ENCODE measurements around the gene OSBPL8.

OSBPL8 gene

DNA sequence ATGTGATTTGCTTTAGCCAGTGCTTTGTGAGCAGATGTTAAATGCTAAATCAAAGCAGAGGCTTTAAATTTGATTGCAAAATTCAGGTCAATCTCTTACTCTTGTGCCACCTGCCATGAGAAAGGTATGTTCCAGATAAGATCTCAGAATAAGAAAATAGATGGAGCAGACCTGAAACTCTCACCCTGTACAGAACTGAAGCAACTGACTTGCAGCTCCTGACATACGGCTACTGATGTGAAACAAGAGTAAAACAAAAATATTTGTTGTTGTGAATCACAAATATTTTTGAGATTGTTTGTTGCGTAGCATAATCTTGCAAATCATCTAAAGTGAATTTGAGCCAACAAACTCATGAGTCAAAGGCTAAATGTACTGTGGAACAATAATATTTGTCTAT lies 3.5 kb upstream of the OSBPL8 start:
- H3K9me3 Mint-ChIP-seq: no peaks in the 10 kb centered on the region
- no peak overlapping the region for H3K4me3 Mint-ChIP-seq
- H3K27me3 Mint-ChIP-seq: no peaks in the 10 kb centered on the region
- H3K27ac Mint-ChIP-seq: no peak overlapping the region
- no peaks in the 10 kb centered on the region for H3K4me1 Mint-ChIP-seq
- no peaks in the 10 kb centered on the region for H3K36me3 Mint-ChIP-seq

DNA sequence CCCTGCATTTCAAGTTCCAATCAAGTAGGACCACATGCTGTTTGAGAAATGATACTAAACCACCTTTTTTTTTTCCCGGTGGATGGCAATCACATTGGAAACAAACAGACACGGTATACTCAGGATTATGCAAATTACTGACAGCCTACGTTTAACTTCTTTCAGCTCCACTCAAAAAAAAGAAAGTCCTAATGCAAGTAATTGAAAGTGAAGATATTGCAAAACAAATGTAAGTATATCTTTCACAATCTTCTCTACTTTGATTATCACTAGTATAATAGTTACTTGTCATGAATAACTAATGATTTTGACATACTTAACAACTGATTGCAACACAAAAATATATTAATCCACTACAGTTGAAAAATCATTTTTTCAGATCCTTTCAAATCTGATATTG lies 2.6 kb upstream of the OSBPL8 start:
- no peak overlapping the region for H3K27ac Mint-ChIP-seq
- H3K27me3 Mint-ChIP-seq: no peaks in the 10 kb centered on the region
- peaks cover 6% of the 10 kb centered on the region for H3K4me1 Mint-ChIP-seq
- no peak overlapping the region for H3K4me3 Mint-ChIP-seq
- no peaks in the 10 kb centered on the region for H3K36me3 Mint-ChIP-seq
- no peaks in the 10 kb centered on the region for H3K9me3 Mint-ChIP-seq

DNA sequence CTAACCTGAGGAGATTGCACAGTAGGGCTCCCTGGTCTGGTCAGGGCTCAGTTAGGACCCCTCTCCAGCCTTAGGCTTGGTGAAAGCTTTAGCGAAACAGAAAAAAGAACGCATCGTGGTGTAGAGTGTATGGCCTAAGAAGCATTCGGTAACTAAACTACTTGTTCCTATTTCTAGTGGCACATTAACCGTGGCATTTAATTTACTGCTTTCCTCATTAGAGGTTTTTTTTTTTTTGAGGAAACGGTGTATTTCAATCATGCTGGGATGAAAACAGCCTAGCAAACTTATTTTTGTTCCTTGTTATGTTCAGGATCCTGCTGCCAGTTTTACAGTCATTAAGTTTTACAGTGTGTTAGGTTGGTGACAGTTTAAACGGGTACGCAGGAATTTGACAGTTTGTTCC lies 518 bp upstream of the OSBPL8 start:
- Mint-ChIP-seq H3K27me3 (no peaks in the 10 kb centered on the region), H3K4me3 (peak overlapping the region; percentile 96), H3K36me3 (peaks cover 7% of the 10 kb centered on the region), H3K4me1 (peaks cover 26% of the 10 kb centered on the region), H3K9me3 (no peaks in the 10 kb centered on the region), H3K27ac (peak overlapping the region; percentile 94)

DNA sequence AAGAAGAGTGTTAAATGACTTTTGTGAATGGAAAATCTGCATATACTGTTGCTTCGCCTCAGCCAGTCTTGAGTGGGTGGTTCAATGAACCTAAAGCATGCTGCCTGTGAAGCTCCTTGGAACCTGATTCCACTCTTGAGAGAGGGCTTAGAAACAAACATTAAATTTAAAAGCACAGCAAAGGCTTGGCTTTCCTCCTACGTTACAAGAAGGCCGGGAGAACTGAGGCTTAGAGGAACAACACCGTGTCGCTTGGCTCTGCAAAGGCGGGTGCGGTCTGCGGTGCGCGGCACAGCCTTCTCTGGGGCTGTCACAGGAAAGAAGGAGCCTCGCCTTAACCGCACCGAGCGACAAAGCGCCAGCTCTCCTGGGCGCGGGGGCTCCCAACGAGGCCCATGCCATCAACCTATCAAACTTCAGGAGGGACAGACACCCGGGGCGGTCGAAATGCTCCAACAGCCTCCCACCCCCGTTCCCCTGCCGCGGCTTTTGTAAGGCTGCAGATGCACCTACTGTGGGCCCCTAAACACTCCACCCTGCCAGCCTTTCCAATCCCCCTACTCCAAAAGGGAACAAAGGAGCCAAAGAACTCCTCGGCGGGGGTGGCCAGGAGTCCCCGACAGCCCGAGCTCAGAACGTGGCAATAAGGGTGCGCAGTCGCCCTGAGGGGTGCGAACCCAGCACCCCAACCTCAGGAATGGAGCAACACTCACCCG lies 729 bp downstream of the OSBPL8 start:
- Mint-ChIP-seq H3K27me3 (no peaks in the 10 kb centered on the region), H3K4me3 (peak overlapping the region; percentile 96), H3K4me1 (peaks cover 38% of the 10 kb centered on the region), H3K27ac (peak overlapping the region; percentile 98), H3K36me3 (peaks cover 7% of the 10 kb centered on the region), H3K9me3 (no peaks in the 10 kb centered on the region)

DNA sequence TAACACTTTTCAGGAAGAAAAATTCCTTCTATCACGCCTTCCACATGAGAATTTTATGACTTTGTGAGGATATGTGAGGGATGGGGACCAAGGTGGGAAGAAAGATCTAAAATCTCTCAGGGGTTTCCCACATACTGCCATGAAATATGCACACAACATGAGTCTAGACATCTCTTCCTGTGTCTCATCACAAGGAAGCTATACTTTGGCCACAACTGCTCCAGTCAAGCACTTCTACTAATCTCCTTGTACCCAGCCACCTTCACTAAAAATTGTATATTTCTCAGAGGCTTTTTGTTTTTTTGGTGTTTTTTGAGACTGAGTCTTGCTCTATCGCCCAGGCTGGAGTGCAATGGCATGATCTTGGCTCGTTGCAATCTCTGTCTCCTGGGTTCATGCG lies 3.2 kb downstream of the OSBPL8 start:
- H3K4me1 Mint-ChIP-seq: peaks cover 57% of the 10 kb centered on the region
- no peaks in the 10 kb centered on the region for H3K9me3 Mint-ChIP-seq
- no peaks in the 10 kb centered on the region for H3K27me3 Mint-ChIP-seq
- peak overlapping the region; percentile 75 for H3K4me3 Mint-ChIP-seq
- peak overlapping the region; percentile 39 for H3K27ac Mint-ChIP-seq
- H3K36me3 Mint-ChIP-seq: peaks cover 7% of the 10 kb centered on the region

DNA sequence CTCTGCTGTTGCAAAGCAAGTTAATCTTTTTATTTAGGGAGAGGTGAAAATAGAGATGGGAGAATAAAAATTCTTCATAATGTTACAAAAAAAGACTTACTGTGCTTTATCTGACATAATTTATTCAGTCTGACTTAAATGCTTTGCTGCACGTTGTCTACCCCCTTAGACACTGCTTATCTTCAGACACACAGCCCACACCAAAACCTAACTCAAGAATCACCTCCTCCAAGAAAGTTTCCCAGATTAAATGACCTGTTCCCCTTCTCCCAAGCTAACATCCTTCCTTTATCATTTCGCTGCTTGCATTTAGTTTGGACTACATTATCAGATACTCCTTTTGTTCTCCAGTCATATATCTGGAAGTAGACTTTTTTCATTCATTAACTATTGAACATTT lies 3.8 kb downstream of the OSBPL8 start:
- Mint-ChIP-seq H3K9me3 (no peaks in the 10 kb centered on the region), H3K27me3 (no peaks in the 10 kb centered on the region), H3K27ac (peak overlapping the region; percentile 86), H3K36me3 (peaks cover 7% of the 10 kb centered on the region), H3K4me3 (peak overlapping the region; percentile 75), H3K4me1 (peaks cover 63% of the 10 kb centered on the region)

DNA sequence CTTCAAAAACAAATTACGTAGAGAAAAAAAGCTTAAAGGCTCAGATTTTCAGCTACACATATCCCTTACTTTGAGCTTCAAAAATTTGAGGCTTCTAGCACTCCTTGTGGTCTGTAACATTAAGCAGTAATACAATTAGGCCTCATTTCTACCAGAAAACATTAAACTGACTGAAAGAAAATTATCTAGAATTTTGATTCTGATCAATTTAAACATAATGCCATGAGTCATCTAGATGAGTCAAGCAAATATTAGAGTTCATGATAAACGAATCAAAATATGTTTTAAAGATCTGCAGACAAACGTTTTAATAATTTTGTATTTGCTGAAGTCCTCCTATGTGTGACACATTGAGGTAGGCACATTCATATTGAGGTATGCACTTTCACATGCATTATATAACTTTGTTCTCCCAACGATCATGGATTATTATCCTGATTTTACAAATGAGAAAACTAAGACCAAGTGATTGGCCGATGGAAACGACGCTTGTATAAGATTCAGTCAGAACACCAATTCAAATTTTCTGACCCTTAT lies 4.3 kb downstream of the OSBPL8 start:
- Mint-ChIP-seq H3K9me3 (no peaks in the 10 kb centered on the region), H3K4me1 (peaks cover 68% of the 10 kb centered on the region), H3K27ac (peak overlapping the region; percentile 86), H3K36me3 (peaks cover 7% of the 10 kb centered on the region), H3K27me3 (no peaks in the 10 kb centered on the region), H3K4me3 (peak overlapping the region; percentile 75)

DNA sequence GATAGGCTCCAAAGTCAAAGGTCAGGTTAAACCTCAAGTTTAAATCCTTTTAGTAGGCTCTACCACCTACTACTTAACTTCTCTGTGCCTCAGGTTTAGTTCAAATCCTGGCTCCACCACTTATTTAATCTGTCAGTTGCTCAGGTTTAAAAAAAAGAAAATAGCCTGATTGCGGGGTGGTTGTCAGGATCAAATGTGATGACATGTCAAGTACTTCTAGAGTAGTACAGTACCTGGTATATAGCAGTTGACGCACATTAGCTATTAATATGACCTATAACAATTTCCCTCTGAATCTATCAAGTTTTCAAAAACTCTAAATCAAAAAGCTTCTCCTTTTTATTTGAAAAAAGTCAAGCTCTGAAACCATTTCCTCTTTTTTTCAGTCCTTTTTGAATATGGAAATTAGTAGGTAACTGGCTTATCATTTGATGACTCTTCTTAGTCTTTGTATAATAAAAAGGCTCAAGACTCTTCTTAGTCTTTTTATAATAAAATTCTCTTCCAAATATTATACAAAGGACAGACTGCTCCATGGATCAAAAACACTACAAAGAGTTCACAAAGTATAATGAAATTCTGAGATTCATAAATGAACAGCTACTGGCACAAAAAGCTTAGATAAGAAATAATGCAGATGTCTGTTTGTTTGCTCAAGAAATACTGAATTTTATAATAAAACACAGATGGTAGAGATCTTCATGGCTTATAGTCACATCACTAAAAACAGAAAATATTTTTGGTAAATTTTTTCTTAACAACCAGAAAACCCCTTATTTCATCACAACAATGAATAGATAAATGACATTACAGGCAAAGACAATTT lies 5.0 kb downstream of the OSBPL8 start:
- Mint-ChIP-seq H3K9me3 (no peaks in the 10 kb centered on the region), H3K4me3 (peak overlapping the region; percentile 44), H3K36me3 (peaks cover 7% of the 10 kb centered on the region), H3K4me1 (peaks cover 75% of the 10 kb centered on the region), H3K27ac (peak overlapping the region; percentile 70), H3K27me3 (no peaks in the 10 kb centered on the region)

DNA sequence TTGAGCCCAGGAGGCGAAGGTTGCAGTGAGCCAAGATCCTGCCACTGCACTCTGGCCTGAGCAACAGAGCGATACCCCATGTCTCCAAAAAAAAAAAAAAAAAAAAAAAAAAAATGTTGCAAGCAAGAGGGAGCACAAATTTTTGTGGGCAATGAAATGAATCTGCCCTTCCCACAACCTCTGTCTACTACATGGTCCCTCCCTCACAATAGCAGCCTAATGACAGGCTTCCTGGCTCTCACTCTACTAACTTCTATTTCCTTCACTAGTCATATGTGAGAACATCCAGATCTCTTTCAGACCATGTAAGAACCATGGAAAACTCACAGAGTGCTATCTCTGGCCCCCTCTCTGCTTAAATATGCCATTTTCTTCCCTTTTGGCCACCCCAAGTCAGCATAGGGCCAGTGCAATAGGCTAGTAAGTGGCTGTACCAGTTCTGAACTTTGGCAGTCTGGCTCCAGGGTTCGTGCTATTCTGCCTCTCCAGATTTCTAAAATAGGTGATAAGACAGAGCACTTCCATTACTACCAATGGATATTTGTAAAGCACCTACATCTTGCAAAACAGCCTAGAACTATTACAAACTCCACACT lies 7.1 kb downstream of the OSBPL8 start:
- no peak overlapping the region for H3K4me3 Mint-ChIP-seq

DNA sequence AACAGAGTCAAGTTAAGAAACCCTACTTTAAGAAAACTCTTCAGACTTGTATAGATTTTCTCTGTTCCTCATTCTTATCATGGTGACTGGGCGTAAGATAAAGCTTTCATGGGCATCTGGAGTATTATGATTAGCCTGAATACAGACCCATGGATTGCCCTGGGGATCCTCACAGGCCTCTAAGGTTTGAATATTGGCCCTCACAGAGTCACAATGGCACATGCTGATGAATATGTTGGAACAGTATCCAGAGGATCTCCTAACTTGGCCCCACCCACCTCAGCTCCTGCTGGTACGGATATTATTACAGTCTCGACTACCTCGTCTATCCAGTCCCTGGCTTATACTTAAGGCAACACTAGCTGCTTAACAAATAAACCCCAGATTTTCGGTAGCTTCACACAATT lies 8.1 kb downstream of the OSBPL8 start:
- Mint-ChIP-seq H3K4me3 (no peak overlapping the region), H3K27me3 (no peaks in the 10 kb centered on the region), H3K4me1 (peaks cover 94% of the 10 kb centered on the region)

More for the DNA sequence above, 7.1 kb downstream of the OSBPL8 start:
- peaks cover 13% of the 10 kb centered on the region for H3K36me3 Mint-ChIP-seq
- H3K9me3 Mint-ChIP-seq: no peaks in the 10 kb centered on the region
- H3K27ac Mint-ChIP-seq: no peak overlapping the region
- peaks cover 92% of the 10 kb centered on the region for H3K4me1 Mint-ChIP-seq
- H3K27me3 Mint-ChIP-seq: no peaks in the 10 kb centered on the region

DNA sequence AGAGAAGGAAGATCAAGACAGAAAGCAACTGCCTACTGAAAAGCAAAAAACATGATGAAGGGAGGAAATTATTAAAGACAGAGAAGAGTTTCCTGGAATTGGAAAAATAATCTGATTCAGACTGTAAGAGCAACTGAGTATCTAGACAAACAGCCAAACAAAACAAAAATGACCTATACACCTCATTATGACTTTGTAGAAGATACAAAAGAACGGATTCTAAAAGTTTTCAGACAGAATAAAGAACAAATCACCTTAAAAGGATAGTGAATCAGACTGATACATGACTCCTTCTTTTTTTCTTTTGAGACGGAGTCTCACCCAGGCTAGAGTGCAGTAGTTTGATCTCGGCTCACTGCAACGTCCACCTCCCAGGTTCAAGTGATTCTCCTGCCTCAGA lies 10.4 kb downstream of the OSBPL8 start:
- H3K9me3 Mint-ChIP-seq: no peaks in the 10 kb centered on the region

More for the DNA sequence above, 8.1 kb downstream of the OSBPL8 start:
- Mint-ChIP-seq H3K36me3 (peaks cover 13% of the 10 kb centered on the region), H3K27ac (no peak overlapping the region), H3K9me3 (no peaks in the 10 kb centered on the region)

DNA sequence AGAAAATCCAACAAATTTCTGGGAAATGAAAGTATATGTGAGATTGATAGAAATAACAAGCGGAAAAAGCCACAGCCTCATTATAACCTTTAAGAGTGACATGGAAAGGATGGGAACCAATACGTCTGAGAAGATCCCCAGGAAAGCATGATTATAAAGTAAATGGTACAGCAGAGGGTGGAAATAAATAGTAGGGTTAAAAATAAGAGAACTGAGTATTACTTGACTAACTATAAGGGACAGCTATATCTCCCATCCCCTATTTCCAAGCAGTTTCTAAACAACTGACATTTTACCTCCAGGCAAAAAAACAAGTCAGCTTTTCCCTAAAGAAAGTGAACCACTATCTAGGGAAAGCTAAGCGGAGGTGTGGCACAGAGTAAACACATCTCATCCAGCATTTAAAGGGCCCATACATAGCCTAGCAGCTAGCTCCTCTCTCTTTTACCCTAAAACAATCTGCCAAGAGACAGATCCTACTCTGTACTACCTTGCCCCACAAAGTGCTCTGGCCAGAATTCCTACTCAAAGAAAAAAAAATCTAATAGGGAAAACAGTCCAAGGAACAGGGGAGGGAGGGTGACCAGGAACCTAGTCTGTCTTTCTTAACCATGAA lies 11.2 kb downstream of the OSBPL8 start:
- Mint-ChIP-seq H3K4me3 (peak overlapping the region; percentile 38), H3K4me1 (peaks cover 91% of the 10 kb centered on the region), H3K36me3 (peaks cover 6% of the 10 kb centered on the region), H3K9me3 (no peaks in the 10 kb centered on the region), H3K27me3 (no peaks in the 10 kb centered on the region), H3K27ac (peak overlapping the region; percentile 26)

More for the DNA sequence above, 10.4 kb downstream of the OSBPL8 start:
- peaks cover 87% of the 10 kb centered on the region for H3K4me1 Mint-ChIP-seq
- H3K27me3 Mint-ChIP-seq: no peaks in the 10 kb centered on the region
- H3K36me3 Mint-ChIP-seq: peaks cover 6% of the 10 kb centered on the region
- peak overlapping the region; percentile 38 for H3K4me3 Mint-ChIP-seq
- peak overlapping the region; percentile 20 for H3K27ac Mint-ChIP-seq

DNA sequence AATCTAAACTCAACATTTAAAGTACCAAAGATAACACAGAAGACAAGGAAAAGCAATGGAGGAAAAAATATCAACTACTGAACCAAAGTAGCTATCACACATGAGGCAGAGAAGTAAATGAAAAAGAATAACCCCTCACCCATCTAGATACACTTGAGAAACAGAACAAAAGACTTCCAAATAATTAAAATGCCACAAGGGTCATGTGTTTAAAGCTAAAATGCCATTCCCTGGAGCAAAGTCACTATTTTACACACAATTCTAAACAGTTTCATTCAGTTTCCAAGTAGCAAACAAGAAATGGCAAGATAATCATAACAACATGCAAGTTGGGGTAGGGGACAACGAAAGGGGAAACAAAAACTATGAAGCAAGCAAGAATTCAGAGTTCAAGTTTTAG lies 12.0 kb downstream of the OSBPL8 start:
- H3K4me3 Mint-ChIP-seq: no peak overlapping the region

DNA sequence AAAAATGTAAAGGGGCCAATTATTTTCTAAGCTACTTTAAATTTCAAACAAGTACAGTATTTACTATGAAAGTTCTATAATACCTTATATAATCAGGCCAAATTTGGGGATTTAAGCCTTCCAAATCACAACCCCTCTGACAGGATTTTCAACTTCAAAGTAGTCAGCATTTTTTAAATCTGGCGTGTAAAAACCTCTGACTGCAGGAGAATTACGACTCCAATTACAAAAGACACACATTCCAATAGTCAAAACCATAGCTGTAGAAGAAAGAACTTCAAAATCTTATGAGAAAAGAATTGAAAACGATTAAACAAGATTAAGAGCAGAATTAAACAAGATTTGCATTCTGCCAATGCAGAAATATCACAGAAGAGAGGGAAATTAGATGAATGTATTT lies 12.7 kb downstream of the OSBPL8 start:
- Mint-ChIP-seq H3K9me3 (no peaks in the 10 kb centered on the region), H3K4me3 (no peak overlapping the region), H3K36me3 (peaks cover 6% of the 10 kb centered on the region), H3K27ac (no peak overlapping the region), H3K27me3 (no peaks in the 10 kb centered on the region), H3K4me1 (peaks cover 91% of the 10 kb centered on the region)

More for the DNA sequence above, 12.0 kb downstream of the OSBPL8 start:
- peaks cover 6% of the 10 kb centered on the region for H3K36me3 Mint-ChIP-seq
- no peaks in the 10 kb centered on the region for H3K27me3 Mint-ChIP-seq
- peaks cover 91% of the 10 kb centered on the region for H3K4me1 Mint-ChIP-seq
- H3K9me3 Mint-ChIP-seq: no peaks in the 10 kb centered on the region
- no peak overlapping the region for H3K27ac Mint-ChIP-seq

DNA sequence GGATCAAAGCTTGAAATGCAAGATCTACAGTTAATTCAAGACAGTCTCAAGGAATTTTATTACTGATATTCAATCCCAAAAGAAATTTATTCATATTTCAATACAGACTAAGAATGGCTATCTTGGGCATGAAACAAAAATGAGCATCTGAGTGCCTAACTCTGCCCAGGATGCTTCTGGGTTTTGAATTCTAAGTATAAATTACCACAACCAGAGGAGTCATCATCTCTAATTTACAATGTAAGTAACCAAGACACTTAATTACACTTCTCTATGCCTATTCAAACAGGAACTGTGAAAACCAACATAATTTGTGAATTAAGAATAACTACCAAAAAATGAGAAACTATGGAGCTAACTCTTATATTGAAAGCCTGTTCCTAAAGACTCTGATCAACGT lies 14.1 kb downstream of the OSBPL8 start:
- Mint-ChIP-seq H3K4me3 (no peak overlapping the region), H3K36me3 (peaks cover 6% of the 10 kb centered on the region), H3K27ac (no peak overlapping the region), H3K9me3 (no peaks in the 10 kb centered on the region), H3K4me1 (peaks cover 84% of the 10 kb centered on the region), H3K27me3 (no peaks in the 10 kb centered on the region)

All from activated naive CD4-positive, alpha-beta T cell treated with anti-CD3 and anti-CD28 coated beads, Interleukin-2, amount 50 U/mL, for 24 hours (primary cell).